ENCODE results near the gene HEATR5A.
"Not testable (repeated sequence)": the region's sequence is repeated elsewhere in the genome, so short reads cannot be mapped to it uniquely, and the experiment has no call there.

The HEATR5A gene

GRCh38 chr14:31439561-31439960 lies 19.2 kb upstream of the HEATR5A start:
- no peaks in the 10 kb centered on the region for H3K79me2 ChIP-seq (ENCODE audit: insufficient read depth, low read length)
- H3K4me3 ChIP-seq (ENCODE audit: low read depth, low read length, poor library complexity, severe bottlenecking) = no peak overlapping the region
- H3K27me3 ChIP-seq (ENCODE audit: insufficient read depth, low read length) = no peaks in the 10 kb centered on the region
- no peaks in the 10 kb centered on the region for H3K4me1 ChIP-seq (ENCODE audit: insufficient read depth, low read length, severe bottlenecking)
- no peak for TF ChIP-seq CTCF (IDR thresholded peaks at IDR 0.05; ENCODE audit: low read length)
- TF ChIP-seq EZH2 (IDR thresholded peaks at IDR 0.05; ENCODE audit: borderline replicate concordance, low read length) = no peak
- H4K20me1 ChIP-seq (ENCODE audit: insufficient read depth, low read length) = no peaks in the 10 kb centered on the region
- no peak overlapping the region for H3K27ac ChIP-seq (ENCODE audit: low read depth, low read length, poor library complexity, severe bottlenecking)
- H3K4me2 ChIP-seq (ENCODE audit: low read length) = no peak overlapping the region
- H2AFZ ChIP-seq (ENCODE audit: low read length) = no peak overlapping the region
- H3K9ac ChIP-seq (ENCODE audit: low read length) = no peak overlapping the region
- no peaks in the 10 kb centered on the region; the same call in 1 of the 2 replicates for H3K9me3 ChIP-seq (ENCODE audit: low read length)
- H3K36me3 ChIP-seq (ENCODE audit: insufficient read depth, low read length) = peaks cover 9% of the 10 kb centered on the region
- H3K9me2 ChIP-seq (ENCODE audit: low read depth, low read length) = no peaks in the 10 kb centered on the region
- H3F3A ChIP-seq (ENCODE audit: insufficient read depth, low read length) = no peaks in the 10 kb centered on the region

- not testable (repeated sequence) for H3K9me2 ChIP-seq (ENCODE audit: low read depth, low read length); H4K20me1 ChIP-seq (ENCODE audit: insufficient read depth, low read length); H3K9me3 ChIP-seq (ENCODE audit: low read length); H3F3A ChIP-seq (ENCODE audit: insufficient read depth, low read length); H3K4me1 ChIP-seq (ENCODE audit: insufficient read depth, low read length, severe bottlenecking); H3K27ac ChIP-seq (ENCODE audit: low read depth, low read length, poor library complexity, severe bottlenecking); H3K27me3 ChIP-seq (ENCODE audit: insufficient read depth, low read length); H3K9ac ChIP-seq (ENCODE audit: low read length); H3K79me2 ChIP-seq (ENCODE audit: insufficient read depth, low read length); H3K4me2 ChIP-seq (ENCODE audit: low read length); H3K4me3 ChIP-seq (ENCODE audit: low read depth, low read length, poor library complexity, severe bottlenecking); H2AFZ ChIP-seq (ENCODE audit: low read length)
- H3K36me3 ChIP-seq (ENCODE audit: insufficient read depth, low read length) = peaks cover 14% of the 10 kb centered on the region
Measured at GRCh38 chr14:31437045-31437691, 16.8 kb upstream of the HEATR5A start.

- no peak overlapping the region for H2AFZ ChIP-seq (ENCODE audit: low read length)
- H3F3A ChIP-seq (ENCODE audit: insufficient read depth, low read length) = no peaks in the 10 kb centered on the region
- no peaks in the 10 kb centered on the region for H4K20me1 ChIP-seq (ENCODE audit: insufficient read depth, low read length)
- no peaks in the 10 kb centered on the region for H3K9me2 ChIP-seq (ENCODE audit: low read depth, low read length)
- H3K9me3 ChIP-seq (ENCODE audit: low read length) = no peaks in the 10 kb centered on the region; the same call in 1 of the 2 replicates
- no peaks in the 10 kb centered on the region for H3K4me1 ChIP-seq (ENCODE audit: insufficient read depth, low read length, severe bottlenecking)
- H3K36me3 ChIP-seq (ENCODE audit: insufficient read depth, low read length) = peaks cover 20% of the 10 kb centered on the region
- no peaks in the 10 kb centered on the region for H3K79me2 ChIP-seq (ENCODE audit: insufficient read depth, low read length)
- H3K4me3 ChIP-seq (ENCODE audit: low read depth, low read length, poor library complexity, severe bottlenecking) = no peak overlapping the region
- no peak for TF ChIP-seq CTCF (IDR thresholded peaks at IDR 0.05; ENCODE audit: low read length)
- TF ChIP-seq EZH2 (IDR thresholded peaks at IDR 0.05; ENCODE audit: borderline replicate concordance, low read length) = no peak
- H3K9ac ChIP-seq (ENCODE audit: low read length) = no peak overlapping the region
- H3K27me3 ChIP-seq (ENCODE audit: insufficient read depth, low read length) = no peaks in the 10 kb centered on the region
- H3K27ac ChIP-seq (ENCODE audit: low read depth, low read length, poor library complexity, severe bottlenecking) = no peak overlapping the region
- H3K4me2 ChIP-seq (ENCODE audit: low read length) = no peak overlapping the region
Measured at GRCh38 chr14:31435276-31435675, 14.9 kb upstream of the HEATR5A start.

GRCh38 chr14:31430634-31431264 lies 10.4 kb upstream of the HEATR5A start:
- Histone ChIP-seq H3K4me2 (ENCODE audit: low read length) (no peak overlapping the region), H3K4me3 (ENCODE audit: low read depth, low read length, poor library complexity, severe bottlenecking) (no peak overlapping the region), H3F3A (ENCODE audit: insufficient read depth, low read length) (no peaks in the 10 kb centered on the region), H3K27me3 (ENCODE audit: insufficient read depth, low read length) (no peaks in the 10 kb centered on the region), H3K79me2 (ENCODE audit: insufficient read depth, low read length) (no peaks in the 10 kb centered on the region), H3K27ac (ENCODE audit: low read depth, low read length, poor library complexity, severe bottlenecking) (no peak overlapping the region), H4K20me1 (ENCODE audit: insufficient read depth, low read length) (no peaks in the 10 kb centered on the region), H2AFZ (ENCODE audit: low read length) (no peak overlapping the region), H3K36me3 (ENCODE audit: insufficient read depth, low read length) (0 out of 2 replicates have a peak, but pooled peaks cover 11% of the 10 kb centered on the region), H3K4me1 (ENCODE audit: insufficient read depth, low read length, severe bottlenecking) (no peaks in the 10 kb centered on the region), H3K9me2 (ENCODE audit: low read depth, low read length) (no peaks in the 10 kb centered on the region), H3K9me3 (ENCODE audit: low read length) (no peaks in the 10 kb centered on the region), H3K9ac (ENCODE audit: low read length) (no peak overlapping the region)
- TF ChIP-seq CTCF (IDR thresholded peaks at IDR 0.05; ENCODE audit: low read length) = no peak
- TF ChIP-seq EZH2 (IDR thresholded peaks at IDR 0.05; ENCODE audit: borderline replicate concordance, low read length) = no peak
